GM18526 (cell line): Measurements from ENCODE around the gene PLET1.

ENCODE experiments used
- POLR2A ChIP-seq: IDR thresholded peaks from 3 replicates; pipeline ENCODE4 v1.6.1; 2011; ENCODE audit not compliant: insufficient read length; ENCODE audit errors: extremely low read depth

The PLET1 gene

GRCh38 chr11:112270551-112271180 lies 10.0 kb upstream of the PLET1 start:
- no peak for TF ChIP-seq POLR2A

- no peak for TF ChIP-seq POLR2A
Observed at GRCh38 chr11:112269139-112269538, 8.5 kb upstream of the PLET1 start.

GRCh38 chr11:112268406-112268805 lies 7.7 kb upstream of the PLET1 start:
- no peak for TF ChIP-seq POLR2A

GRCh38 chr11:112267188-112267591 lies 6.5 kb upstream of the PLET1 start:
- no peak for TF ChIP-seq POLR2A

- TF ChIP-seq POLR2A, result no peak
Observed at GRCh38 chr11:112266410-112266778, 5.7 kb upstream of the PLET1 start.

- TF ChIP-seq POLR2A, result no peak
Observed at GRCh38 chr11:112265659-112266409, 5.2 kb upstream of the PLET1 start.

- TF ChIP-seq POLR2A, result no peak
Observed at GRCh38 chr11:112255067-112255720, 5.5 kb downstream of the PLET1 start.

- TF ChIP-seq POLR2A, result no peak
Observed at GRCh38 chr11:112253605-112254242, 6.9 kb downstream of the PLET1 start.

- no peak for TF ChIP-seq POLR2A
Observed at GRCh38 chr11:112249871-112250610, 10.6 kb downstream of the PLET1 start.

- no peak for TF ChIP-seq POLR2A
Observed at GRCh38 chr11:112248201-112248600, 12.5 kb downstream of the PLET1 start.

- TF ChIP-seq POLR2A, result no peak
Observed at GRCh38 chr11:112247201-112247600, 13.5 kb downstream of the PLET1 start.

- TF ChIP-seq POLR2A, result no peak
Observed at GRCh38 chr11:112241486-112241885, 19.2 kb downstream of the PLET1 start.

- no peak for TF ChIP-seq POLR2A
Observed at GRCh38 chr11:112238041-112238440, 22.6 kb downstream of the PLET1 start.

GRCh38 chr11:112237451-112237850 lies 23.2 kb downstream of the PLET1 start:
- no peak for TF ChIP-seq POLR2A

- TF ChIP-seq POLR2A, result no peak
Observed at GRCh38 chr11:112235750-112236390, 24.8 kb downstream of the PLET1 start.
